Osteoblast (primary cell): Measurements from ENCODE around the gene IDH3A. TPM values are rescaled to one million over a fixed set of nuclear protein-coding genes. Genes with fewer than 3 reads are reported as not detected.
A peak's percentile ranks its signal among the peaks of the same experiment; 100 is the strongest.

Experiments used
- DNase-seq: peaks from one replicate; pipeline ENCODE4 v3.0.0; 2011; ENCODE audit warnings: low spot score, mixed read lengths; ENCODE audit not compliant: insufficient read length; ENCODE audit errors: missing footprints
- H2AFZ ChIP-seq: 2 replicates; pipeline ENCODE4 v1.6.0; 2011; ENCODE audit warnings: mild to moderate bottlenecking, low read length
- H3K27ac ChIP-seq: 2 replicates; pipeline ENCODE4 v1.5.1; 2011; ENCODE audit warnings: mild to moderate bottlenecking, low read depth, low read length, moderate library complexity
- H3K27me3 ChIP-seq: 2 replicates; pipeline ENCODE4 v1.6.0; 2012; ENCODE audit warnings: mild to moderate bottlenecking, control low read depth, inconsistent platforms, low read length, moderate library complexity; ENCODE audit not compliant: insufficient read depth
- H3K36me3 ChIP-seq: 2 replicates; pipeline ENCODE4 v1.5.1; 2011; ENCODE audit warnings: mild to moderate bottlenecking, low read length, control low read depth, moderate library complexity; ENCODE audit not compliant: insufficient read depth
- H3K4me1 ChIP-seq: 2 replicates; pipeline ENCODE4 v1.5.1; 2011; ENCODE audit warnings: mild to moderate bottlenecking, low read length, control low read depth, moderate library complexity; ENCODE audit not compliant: insufficient read depth
- H3K4me2 ChIP-seq: 2 replicates; pipeline ENCODE4 v1.6.0; 2011; ENCODE audit warnings: mild to moderate bottlenecking, low read length; ENCODE audit not compliant: insufficient read depth
- H3K4me3 ChIP-seq: fragments of 200-600 bp; sonication (generic); 3 replicates; pipeline ENCODE4 v1.5.1; 2012; ENCODE audit warnings: mild to moderate bottlenecking, low read length, inconsistent platforms; ENCODE audit not compliant: insufficient read depth
- H3K79me2 ChIP-seq: 2 replicates; pipeline ENCODE4 v1.6.0; 2012; ENCODE audit warnings: mild to moderate bottlenecking, low read length, control low read depth, inconsistent platforms; ENCODE audit not compliant: insufficient read depth
- H3K9me3 ChIP-seq: 2 replicates; pipeline ENCODE4 v1.5.1; 2011; ENCODE audit warnings: low read depth, low read length, control low read depth
- H4K20me1 ChIP-seq: 2 replicates; pipeline ENCODE4 v1.6.0; 2012; ENCODE audit warnings: mild to moderate bottlenecking, low read length, control low read depth; ENCODE audit not compliant: insufficient read depth
- CTCF ChIP-seq: IDR thresholded peaks from 2 replicates; pipeline ENCODE4 v1.5.1; 2011; ENCODE audit warnings: mild to moderate bottlenecking, low read depth, low read length, moderate library complexity; ENCODE audit errors: extremely low read depth
- total RNA-seq: library from RNA; depleted of rRNA; stranded (reverse); fragments of >200 nt; gene quantifications from 2 replicates; pipeline ENCODE4 v1.2.3, GENCODE V29; 2012

IDH3A gene
- total RNA-seq = 29.5 and 30.4 TPM in 2 replicates

GRCh38 chr15:78149068-78149804 lies at the start of gene IDH3A:
Gene IDH3A (plus strand): TSS chr15:78149362. CDS start chr15:78149404, 42 bp downstream.
- Histone ChIP-seq H3K79me2 (peaks cover 39% of the 10 kb centered on the region), H3K4me1 (peaks cover 13% of the 10 kb centered on the region), H3K4me3 (peak within 1 kb of the TSS; percentile 89), H3K27me3 (no peaks in the 10 kb centered on the region), H3K36me3 (no peaks in the 10 kb centered on the region), H3K9me3 (no peaks in the 10 kb centered on the region), H2AFZ (peak within 1 kb of the TSS; percentile 94), H4K20me1 (peaks cover 10% of the 10 kb centered on the region), H3K27ac (peak within 1 kb of the TSS; percentile 77), H3K4me2 (peak within 1 kb of the TSS; percentile 92)
- DNase-seq = peak; percentile 99
- no peak for TF ChIP-seq CTCF

- TF ChIP-seq CTCF = no peak
- Histone ChIP-seq H2AFZ (no peak overlapping the region), H4K20me1 (no peaks in the 10 kb centered on the region), H3K4me3 (no peak overlapping the region), H3K4me1 (peaks cover 2% of the 10 kb centered on the region), H3K36me3 (no peaks in the 10 kb centered on the region), H3K79me2 (no peaks in the 10 kb centered on the region), H3K27ac (no peak overlapping the region), H3K27me3 (no peaks in the 10 kb centered on the region), H3K4me2 (no peak overlapping the region), H3K9me3 (no peaks in the 10 kb centered on the region)
- no peak for DNase-seq
These were observed 48.3 kb upstream of the IDH3A start for GRCh38 chr15:78100886-78101285.

- Histone ChIP-seq H3K27ac (no peak overlapping the region), H3K4me1 (peaks cover 5% of the 10 kb centered on the region), H3K4me2 (no peak overlapping the region), H4K20me1 (no peaks in the 10 kb centered on the region), H3K36me3 (no peaks in the 10 kb centered on the region), H3K9me3 (no peaks in the 10 kb centered on the region), H3K4me3 (no peak overlapping the region), H3K27me3 (no peaks in the 10 kb centered on the region), H2AFZ (no peak overlapping the region), H3K79me2 (no peaks in the 10 kb centered on the region)
- no peak for TF ChIP-seq CTCF
- DNase-seq = no peak
These were observed 47.6 kb upstream of the IDH3A start for GRCh38 chr15:78101423-78102105.

- H3K27ac ChIP-seq = no peak overlapping the region
- TF ChIP-seq CTCF = no peak
- no peaks in the 10 kb centered on the region for H3K36me3 ChIP-seq
- no peaks in the 10 kb centered on the region for H3K27me3 ChIP-seq
- peaks cover 5% of the 10 kb centered on the region for H3K4me1 ChIP-seq
- H3K4me3 ChIP-seq = no peak overlapping the region
- H3K9me3 ChIP-seq = no peaks in the 10 kb centered on the region
- no peak overlapping the region for H2AFZ ChIP-seq
- no peak overlapping the region for H3K4me2 ChIP-seq
- no peak for DNase-seq
- H4K20me1 ChIP-seq = no peaks in the 10 kb centered on the region
- no peaks in the 10 kb centered on the region for H3K79me2 ChIP-seq
These were observed 47.0 kb upstream of the IDH3A start for GRCh38 chr15:78102211-78102610.
